ENCODE measurements around the gene CEMIP.
A peak's percentile ranks its signal among the peaks of the same experiment; 100 is the strongest.

The CEMIP gene

GRCh38 chr15:80977627-80978036 lies 198.5 kb downstream of the CEMIP start:
- no peak overlapping the region for H3K9ac ChIP-seq (ENCODE audit: low read depth in 1 of 2, low read length in 2 of 2)

GRCh38 chr15:80978685-80979329 lies 199.6 kb downstream of the CEMIP start:
- no peak overlapping the region for H3K9ac ChIP-seq (ENCODE audit: low read depth in 1 of 2, low read length in 2 of 2)
- no peaks in the 10 kb centered on the region for H3K4me1 ChIP-seq (ENCODE audit: control insufficient read depth in 1 of 2, insufficient read depth in 2 of 2, low read length in 2 of 2)
- no peaks in the 10 kb centered on the region for H3K9me3 ChIP-seq (ENCODE audit: control insufficient read depth in 1 of 2, low read length in 2 of 2)
- no peak overlapping the region for H3K4me3 ChIP-seq (ENCODE audit: low read depth in 1 of 2, low read length in 2 of 2)
- H3K27ac ChIP-seq (ENCODE audit: low read depth, low read length), result no peak overlapping the region
- H3K27me3 ChIP-seq (ENCODE audit: control insufficient read depth in 1 of 2, insufficient read depth in 2 of 2, low read length in 2 of 2), result no peaks in the 10 kb centered on the region
- peaks cover 15 to 34% of the 10 kb centered on the region in 2 donors for H3K36me3 ChIP-seq (ENCODE audit: control insufficient read depth in 1 of 2, insufficient read depth in 2 of 2, low read length in 2 of 2)

More at GRCh38 chr15:80977627-80978036, 198.5 kb downstream of the CEMIP start:
- H3K4me1 ChIP-seq (ENCODE audit: control insufficient read depth in 1 of 2, insufficient read depth in 2 of 2, low read length in 2 of 2), result no peaks in the 10 kb centered on the region
- no peaks in the 10 kb centered on the region for H3K9me3 ChIP-seq (ENCODE audit: control insufficient read depth in 1 of 2, low read length in 2 of 2)
- no peaks in the 10 kb centered on the region for H3K27me3 ChIP-seq (ENCODE audit: control insufficient read depth in 1 of 2, insufficient read depth in 2 of 2, low read length in 2 of 2)
- H3K27ac ChIP-seq (ENCODE audit: low read depth, low read length), result no peak overlapping the region
- no peak overlapping the region for H3K4me3 ChIP-seq (ENCODE audit: low read depth in 1 of 2, low read length in 2 of 2)
- H3K36me3 ChIP-seq (ENCODE audit: control insufficient read depth in 1 of 2, insufficient read depth in 2 of 2, low read length in 2 of 2), result peaks cover 15 to 34% of the 10 kb centered on the region in 2 donors

DNA sequence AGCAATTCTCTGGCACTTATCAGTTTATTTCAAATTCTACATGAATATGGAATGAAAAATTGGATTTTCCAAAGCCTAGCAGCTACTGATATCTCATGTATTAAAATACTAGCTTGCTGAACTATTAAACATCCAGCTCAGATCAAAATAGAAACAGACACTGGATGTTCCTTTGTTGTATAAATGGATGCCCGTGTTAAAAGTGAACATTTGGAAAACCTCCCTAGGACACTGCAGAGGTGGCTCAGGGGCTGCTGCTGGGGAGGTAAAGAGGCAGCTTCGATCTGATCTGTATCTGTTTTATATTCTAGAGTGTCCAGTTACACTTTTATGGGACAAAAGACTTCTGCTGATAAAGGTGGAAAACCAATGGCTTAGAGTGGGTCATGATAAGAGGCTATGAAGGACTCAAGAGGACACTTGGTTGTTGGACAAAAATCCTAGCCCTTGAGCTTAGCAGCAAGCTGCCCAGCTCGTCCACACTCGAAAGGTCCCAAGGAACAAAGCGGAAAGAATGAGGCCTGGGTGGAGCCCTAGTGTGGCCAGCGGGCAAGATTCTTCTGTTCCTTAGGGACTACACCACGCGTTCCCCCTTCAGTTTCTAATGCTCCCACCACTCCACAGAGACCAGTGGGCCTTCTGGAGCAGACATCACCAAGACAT lies 200.5 kb downstream of the CEMIP start:
- Histone ChIP-seq H3K4me3 (ENCODE audit: low read depth in 1 of 2, low read length in 2 of 2) (no peak overlapping the region), H3K9ac (ENCODE audit: low read depth in 1 of 2, low read length in 2 of 2) (no peak overlapping the region), H3K27me3 (ENCODE audit: control insufficient read depth in 1 of 2, insufficient read depth in 2 of 2, low read length in 2 of 2) (no peaks in the 10 kb centered on the region), H3K4me1 (ENCODE audit: control insufficient read depth in 1 of 2, insufficient read depth in 2 of 2, low read length in 2 of 2) (no peaks in the 10 kb centered on the region), H3K36me3 (ENCODE audit: control insufficient read depth in 1 of 2, insufficient read depth in 2 of 2, low read length in 2 of 2) (peaks cover 15 to 34% of the 10 kb centered on the region in 2 donors), H3K9me3 (ENCODE audit: control insufficient read depth in 1 of 2, low read length in 2 of 2) (no peaks in the 10 kb centered on the region), H3K27ac (ENCODE audit: low read depth, low read length) (no peak overlapping the region)

- Histone ChIP-seq H3K27ac (ENCODE audit: low read depth, low read length) (no peak overlapping the region), H3K4me1 (ENCODE audit: control insufficient read depth in 1 of 2, insufficient read depth in 2 of 2, low read length in 2 of 2) (peaks cover 3 to 5% of the 10 kb centered on the region in 2 donors), H3K4me3 (ENCODE audit: low read depth in 1 of 2, low read length in 2 of 2) (no peak overlapping the region)
These were observed 203.0 kb downstream of the CEMIP start for GRCh38 chr15:80982205-80982604.

DNA sequence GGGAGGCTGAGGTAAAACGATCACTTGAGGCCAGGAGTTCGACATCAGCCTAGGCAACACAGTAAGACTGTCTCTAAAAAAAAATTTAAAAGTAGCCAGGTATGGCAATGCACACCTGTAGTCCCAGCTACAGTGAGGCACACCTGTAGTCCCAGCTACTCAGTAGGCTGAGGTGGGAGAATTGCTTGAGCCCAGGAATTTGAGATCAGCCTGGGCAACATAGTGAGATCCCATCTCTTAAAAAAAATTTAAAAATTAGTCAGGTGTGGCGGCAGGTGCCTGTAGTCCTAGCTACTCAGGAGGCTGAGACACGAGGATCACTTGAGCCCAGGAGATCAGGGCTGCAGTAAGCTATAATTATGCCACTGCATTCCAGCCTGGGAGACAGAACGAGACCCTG lies 203.7 kb downstream of the CEMIP start:
- Histone ChIP-seq H3K4me3 (ENCODE audit: low read depth in 1 of 2, low read length in 2 of 2) (no peak overlapping the region), H3K9me3 (ENCODE audit: control insufficient read depth in 1 of 2, low read length in 2 of 2) (no peaks in the 10 kb centered on the region), H3K27ac (ENCODE audit: low read depth, low read length) (no peak overlapping the region), H3K27me3 (ENCODE audit: control insufficient read depth in 1 of 2, insufficient read depth in 2 of 2, low read length in 2 of 2) (no peaks in the 10 kb centered on the region), H3K36me3 (ENCODE audit: control insufficient read depth in 1 of 2, insufficient read depth in 2 of 2, low read length in 2 of 2) (peaks cover 15 to 22% of the 10 kb centered on the region in 2 donors), H3K4me1 (ENCODE audit: control insufficient read depth in 1 of 2, insufficient read depth in 2 of 2, low read length in 2 of 2) (peaks cover 4 to 5% of the 10 kb centered on the region in 2 donors), H3K9ac (ENCODE audit: low read depth in 1 of 2, low read length in 2 of 2) (no peak overlapping the region)

More at GRCh38 chr15:80982205-80982604, 203.0 kb downstream of the CEMIP start:
- Histone ChIP-seq H3K36me3 (ENCODE audit: control insufficient read depth in 1 of 2, insufficient read depth in 2 of 2, low read length in 2 of 2) (peaks cover 15 to 28% of the 10 kb centered on the region in 2 donors), H3K9ac (ENCODE audit: low read depth in 1 of 2, low read length in 2 of 2) (no peak overlapping the region), H3K9me3 (ENCODE audit: control insufficient read depth in 1 of 2, low read length in 2 of 2) (no peaks in the 10 kb centered on the region), H3K27me3 (ENCODE audit: control insufficient read depth in 1 of 2, insufficient read depth in 2 of 2, low read length in 2 of 2) (no peaks in the 10 kb centered on the region)

- no peak overlapping the region for H3K9ac ChIP-seq (ENCODE audit: low read depth in 1 of 2, low read length in 2 of 2)
- H3K27ac ChIP-seq (ENCODE audit: low read depth, low read length), result no peak overlapping the region
- no peaks in the 10 kb centered on the region for H3K9me3 ChIP-seq (ENCODE audit: control insufficient read depth in 1 of 2, low read length in 2 of 2)
- H3K4me1 ChIP-seq (ENCODE audit: control insufficient read depth in 1 of 2, insufficient read depth in 2 of 2, low read length in 2 of 2), result peaks cover 14 to 19% of the 10 kb centered on the region in 2 donors
- H3K27me3 ChIP-seq (ENCODE audit: control insufficient read depth in 1 of 2, insufficient read depth in 2 of 2, low read length in 2 of 2), result no peaks in the 10 kb centered on the region
- no peak overlapping the region for H3K4me3 ChIP-seq (ENCODE audit: low read depth in 1 of 2, low read length in 2 of 2)
- H3K36me3 ChIP-seq (ENCODE audit: control insufficient read depth in 1 of 2, insufficient read depth in 2 of 2, low read length in 2 of 2), result peaks cover 0 to 7% of the 10 kb centered on the region in 2 donors
These were observed 205.7 kb downstream of the CEMIP start for GRCh38 chr15:80984856-80985255.

DNA sequence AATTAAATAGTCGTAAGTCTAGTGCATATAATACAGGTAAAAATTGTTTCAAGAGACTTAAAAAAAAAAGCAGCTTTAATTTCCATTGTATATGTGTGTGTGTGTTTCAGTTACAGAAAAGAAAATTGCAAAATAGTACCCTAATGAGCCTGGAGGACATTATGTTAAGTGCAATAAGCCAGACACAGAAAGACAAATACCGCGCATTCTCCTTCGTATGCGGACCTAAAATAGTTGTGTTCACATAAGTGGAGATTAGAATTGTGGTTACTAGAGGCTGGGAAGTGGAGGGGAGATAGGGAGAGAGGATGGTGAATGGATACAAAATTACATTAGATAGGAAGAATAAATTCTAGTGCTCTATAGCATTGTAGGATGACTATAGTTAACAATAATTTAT lies 206.8 kb downstream of the CEMIP start:
- Histone ChIP-seq H3K27ac (ENCODE audit: low read depth, low read length) (no peak overlapping the region), H3K4me1 (ENCODE audit: control insufficient read depth in 1 of 2, insufficient read depth in 2 of 2, low read length in 2 of 2) (peaks cover 14 to 19% of the 10 kb centered on the region in 2 donors), H3K27me3 (ENCODE audit: control insufficient read depth in 1 of 2, insufficient read depth in 2 of 2, low read length in 2 of 2) (no peaks in the 10 kb centered on the region), H3K9ac (ENCODE audit: low read depth in 1 of 2, low read length in 2 of 2) (no peak overlapping the region), H3K4me3 (ENCODE audit: low read depth in 1 of 2, low read length in 2 of 2) (no peak overlapping the region), H3K36me3 (ENCODE audit: control insufficient read depth in 1 of 2, insufficient read depth in 2 of 2, low read length in 2 of 2) (no peaks in the 10 kb centered on the region), H3K9me3 (ENCODE audit: control insufficient read depth in 1 of 2, low read length in 2 of 2) (no peaks in the 10 kb centered on the region)

DNA sequence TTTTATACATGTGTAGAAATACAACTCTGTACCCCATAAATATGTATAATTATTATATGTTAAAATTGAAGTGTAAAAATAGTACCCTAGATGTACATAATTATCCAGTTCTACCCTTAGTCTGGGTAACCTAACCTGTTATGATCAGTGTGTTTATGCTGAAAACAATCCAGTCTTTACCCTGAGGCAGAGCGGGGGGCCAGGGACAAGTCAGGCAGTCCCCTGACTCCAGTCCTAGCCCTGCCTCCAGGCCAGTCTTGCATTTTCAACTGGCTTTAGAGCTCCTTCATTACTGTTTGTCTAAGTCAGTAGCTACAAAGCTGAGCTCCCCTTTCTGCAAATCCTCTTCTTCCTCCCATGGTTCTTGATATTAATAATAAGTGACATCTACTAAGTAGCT lies 207.3 kb downstream of the CEMIP start:
- no peak overlapping the region for H3K9ac ChIP-seq (ENCODE audit: low read depth in 1 of 2, low read length in 2 of 2)
- no peak overlapping the region for H3K4me3 ChIP-seq (ENCODE audit: low read depth in 1 of 2, low read length in 2 of 2)
- H3K4me1 ChIP-seq (ENCODE audit: control insufficient read depth in 1 of 2, insufficient read depth in 2 of 2, low read length in 2 of 2), result peaks cover 14 to 19% of the 10 kb centered on the region in 2 donors
- no peaks in the 10 kb centered on the region for H3K27me3 ChIP-seq (ENCODE audit: control insufficient read depth in 1 of 2, insufficient read depth in 2 of 2, low read length in 2 of 2)
- no peaks in the 10 kb centered on the region for H3K9me3 ChIP-seq (ENCODE audit: control insufficient read depth in 1 of 2, low read length in 2 of 2)
- no peak overlapping the region for H3K27ac ChIP-seq (ENCODE audit: low read depth, low read length)
- H3K36me3 ChIP-seq (ENCODE audit: control insufficient read depth in 1 of 2, insufficient read depth in 2 of 2, low read length in 2 of 2), result no peaks in the 10 kb centered on the region

GRCh38 chr15:80988148-80988796 lies 209.1 kb downstream of the CEMIP start:
- Histone ChIP-seq H3K27ac (ENCODE audit: low read depth, low read length) (no peak overlapping the region), H3K4me1 (ENCODE audit: control insufficient read depth in 1 of 2, insufficient read depth in 2 of 2, low read length in 2 of 2) (peaks cover 14 to 19% of the 10 kb centered on the region in 2 donors), H3K27me3 (ENCODE audit: control insufficient read depth in 1 of 2, insufficient read depth in 2 of 2, low read length in 2 of 2) (no peaks in the 10 kb centered on the region), H3K9ac (ENCODE audit: low read depth in 1 of 2, low read length in 2 of 2) (peak overlapping the region; percentile 76 to 85), H3K36me3 (ENCODE audit: control insufficient read depth in 1 of 2, insufficient read depth in 2 of 2, low read length in 2 of 2) (no peaks in the 10 kb centered on the region), H3K4me3 (ENCODE audit: low read depth in 1 of 2, low read length in 2 of 2) (peak overlapping the region; percentile 88 to 95), H3K9me3 (ENCODE audit: control insufficient read depth in 1 of 2, low read length in 2 of 2) (no peaks in the 10 kb centered on the region)

DNA sequence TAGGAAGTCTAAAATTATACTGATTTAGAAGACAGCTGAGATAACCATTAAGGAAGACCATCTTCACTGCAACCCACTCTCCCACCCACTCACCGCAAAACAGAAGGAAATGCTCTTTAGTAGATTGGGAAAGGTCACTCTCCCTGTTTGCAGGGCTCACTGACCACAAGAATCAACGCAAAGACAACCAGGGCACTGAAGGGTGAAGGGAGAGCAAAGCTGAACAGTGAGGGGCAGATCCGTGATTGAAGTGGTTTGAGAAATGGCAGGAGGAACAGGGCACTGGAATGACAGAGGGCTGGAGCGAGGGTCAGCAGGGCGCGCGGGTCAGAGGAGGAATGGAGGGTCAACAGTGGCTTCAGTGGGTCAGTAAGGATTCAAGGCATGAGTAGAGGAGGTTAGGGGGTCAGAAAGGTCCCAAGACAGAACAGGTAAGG lies 209.9 kb downstream of the CEMIP start:
- H3K4me1 ChIP-seq (ENCODE audit: control insufficient read depth in 1 of 2, insufficient read depth in 2 of 2, low read length in 2 of 2), result peaks cover 14 to 19% of the 10 kb centered on the region in 2 donors
- H3K4me3 ChIP-seq (ENCODE audit: low read depth in 1 of 2, low read length in 2 of 2), result peak overlapping the region; percentile 88 to 95
- H3K9ac ChIP-seq (ENCODE audit: low read depth in 1 of 2, low read length in 2 of 2), result peak overlapping the region; percentile 76 to 85
- H3K27me3 ChIP-seq (ENCODE audit: control insufficient read depth in 1 of 2, insufficient read depth in 2 of 2, low read length in 2 of 2), result no peaks in the 10 kb centered on the region
- H3K27ac ChIP-seq (ENCODE audit: low read depth, low read length), result peak overlapping the region; percentile 74
- no peaks in the 10 kb centered on the region for H3K9me3 ChIP-seq (ENCODE audit: control insufficient read depth in 1 of 2, low read length in 2 of 2)
- H3K36me3 ChIP-seq (ENCODE audit: control insufficient read depth in 1 of 2, insufficient read depth in 2 of 2, low read length in 2 of 2), result no peaks in the 10 kb centered on the region
